SK-N-MC (cell line): ENCODE results near the gene GNAO1.

Experiments
- EZH2 ChIP-seq: fragments of 200-600 bp; sonication (generic); IDR thresholded peaks from one replicate; pipeline ENCODE4 v1.6.1; 2017; ENCODE audit warnings: antibody characterized with exemption
- FOXP2 ChIP-seq: optimal IDR thresholded peaks from 2 replicates; pipeline ENCODE3; 2011; ENCODE audit warnings: mild to moderate bottlenecking, moderate library complexity; ENCODE audit not compliant: insufficient read depth; ENCODE audit errors: extremely low read length, control extremely low read depth
- POLR2AphosphoS5 ChIP-seq: IDR thresholded peaks from 2 replicates; pipeline ENCODE4 v1.6.1; 2012; ENCODE audit warnings: mild to moderate bottlenecking, low read depth, low read length, borderline replicate concordance

GRCh38 chr16:56181401-56181800 lies 9.9 kb upstream of the GNAO1 start:
- TF ChIP-seq POLR2AphosphoS5 (no peak), EZH2 (no peak), FOXP2 (no peak)
